ENCODE data around the gene KCTD7.
"Not testable (repeated sequence)": the region's sequence is repeated elsewhere in the genome, so short reads cannot be mapped to it uniquely, and the experiment has no call there.

- not testable (repeated sequence) for TF ChIP-seq CTCF, EZH2phosphoT487 (IDR thresholded peaks at IDR 0.05)
Measured at GRCh38 chr7:66683094-66683769, 54.6 kb downstream of the KCTD7 start.

All from neural progenitor cell (in vitro differentiated cells).